SU-DHL-6 (cell line): ENCODE measurements around the gene PKD1.

Experiments
- EZH2phosphoT487 ChIP-seq: fragments of 200-600 bp; sonication (generic), shearing (Covaris generic); conservative IDR thresholded peaks from 2 replicates; pipeline ENCODE4 v1.6.1; 2018; ENCODE audit warnings: mild to moderate bottlenecking, antibody characterized with exemption, low read length, moderate library complexity, mixed read lengths
- TF ChIP-seq, protein P1 (sequence below): fragments of 200-600 bp; sonication (generic); IDR thresholded peaks from one replicate; pipeline ENCODE4 v1.5.1; 2017; ENCODE audit warnings: antibody characterized with exemption, mild to moderate bottlenecking, low read length, moderate library complexity; ENCODE audit not compliant: insufficient read depth, poor library complexity, severe bottlenecking

DNA sequence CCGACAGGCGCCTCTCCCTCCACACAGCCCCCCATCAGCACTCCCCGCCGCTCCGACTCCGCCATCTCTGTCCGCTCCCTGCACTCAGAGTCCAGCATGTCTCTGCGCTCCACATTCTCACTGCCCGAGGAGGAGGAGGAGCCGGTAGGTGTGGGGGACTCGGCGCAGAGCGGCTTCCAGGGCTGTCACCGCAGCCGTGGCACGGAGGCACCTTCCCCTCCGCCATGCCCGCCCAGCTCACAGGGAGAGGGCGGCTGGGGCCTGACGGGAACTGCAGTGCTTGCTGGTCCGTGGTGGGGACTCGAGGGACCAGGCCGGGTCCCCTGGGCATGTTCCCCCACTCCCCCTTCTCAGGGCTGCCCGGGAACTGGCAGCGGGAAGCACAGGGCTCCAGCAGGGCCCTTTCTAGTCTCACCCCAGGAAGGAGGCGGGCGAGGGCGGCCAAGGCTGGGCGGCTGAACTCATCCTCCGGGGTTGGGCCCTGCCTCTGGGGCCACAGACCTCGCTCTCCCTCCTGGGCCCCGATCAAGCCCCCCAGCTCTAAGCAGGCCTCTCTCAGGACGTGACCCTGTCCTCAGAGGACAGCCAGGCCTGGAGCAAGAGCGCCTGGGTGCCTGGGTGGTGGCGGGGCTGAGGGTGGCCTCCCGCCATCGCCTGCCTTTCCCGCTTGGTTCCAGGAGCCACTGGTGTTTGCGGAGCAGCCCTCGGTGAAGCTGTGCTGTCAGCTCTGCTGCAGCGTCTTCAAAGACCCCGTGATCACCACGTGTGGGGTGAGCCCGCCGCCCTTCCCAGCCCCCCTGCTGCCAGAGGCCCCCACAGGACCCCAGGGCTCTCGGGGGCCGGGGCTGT is 35.1 kb upstream of the PKD1 start:
- no peak for TF ChIP-seq EZH2phosphoT487
- TF ChIP-seq, protein P1, sequence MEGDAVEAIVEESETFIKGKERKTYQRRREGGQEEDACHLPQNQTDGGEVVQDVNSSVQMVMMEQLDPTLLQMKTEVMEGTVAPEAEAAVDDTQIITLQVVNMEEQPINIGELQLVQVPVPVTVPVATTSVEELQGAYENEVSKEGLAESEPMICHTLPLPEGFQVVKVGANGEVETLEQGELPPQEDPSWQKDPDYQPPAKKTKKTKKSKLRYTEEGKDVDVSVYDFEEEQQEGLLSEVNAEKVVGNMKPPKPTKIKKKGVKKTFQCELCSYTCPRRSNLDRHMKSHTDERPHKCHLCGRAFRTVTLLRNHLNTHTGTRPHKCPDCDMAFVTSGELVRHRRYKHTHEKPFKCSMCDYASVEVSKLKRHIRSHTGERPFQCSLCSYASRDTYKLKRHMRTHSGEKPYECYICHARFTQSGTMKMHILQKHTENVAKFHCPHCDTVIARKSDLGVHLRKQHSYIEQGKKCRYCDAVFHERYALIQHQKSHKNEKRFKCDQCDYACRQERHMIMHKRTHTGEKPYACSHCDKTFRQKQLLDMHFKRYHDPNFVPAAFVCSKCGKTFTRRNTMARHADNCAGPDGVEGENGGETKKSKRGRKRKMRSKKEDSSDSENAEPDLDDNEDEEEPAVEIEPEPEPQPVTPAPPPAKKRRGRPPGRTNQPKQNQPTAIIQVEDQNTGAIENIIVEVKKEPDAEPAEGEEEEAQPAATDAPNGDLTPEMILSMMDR = no peak
